HL-60 (cell line): ENCODE results near the gene ABCG1.

Experiments
- DNase-seq, 2 experiments: peaks; one replicate each; pipeline ENCODE4 v3.0.0-alpha.2; 2010 to 2020; ENCODE audit warnings: low read depth in 1 of 2, low spot score in 1 of 2
- H3K27ac ChIP-seq: fragments of 250-450 bp; sonication (Bioruptor Pico); replicated peaks from 2 replicates; pipeline ENCODE4 v1.5.1; 2020; ENCODE audit warnings: mild to moderate bottlenecking, moderate library complexity
- H3K27me3 ChIP-seq: fragments of 250-450 bp; sonication (Bioruptor Pico); 2 replicates; pipeline ENCODE4 v1.5.1; 2021; ENCODE audit warnings: mild to moderate bottlenecking, moderate library complexity; ENCODE audit not compliant: insufficient read depth, poor library complexity, severe bottlenecking
- H3K4me3 ChIP-seq: replicated peaks from 2 replicates; pipeline ENCODE4 v1.5.1; 2011; ENCODE audit warnings: mild to moderate bottlenecking, control low read depth, low read length; ENCODE audit not compliant: insufficient read depth
- GABPA ChIP-seq: IDR thresholded peaks from 2 replicates; pipeline ENCODE4 v1.6.1; 2012; ENCODE audit warnings: low read depth
- POLR2AphosphoS5 ChIP-seq: IDR thresholded peaks from 2 replicates; pipeline ENCODE4 v1.6.1; 2012; ENCODE audit warnings: low read depth
- REST ChIP-seq: IDR thresholded peaks from 2 replicates; pipeline ENCODE4 v1.6.1; 2012; ENCODE audit warnings: low read depth; ENCODE audit not compliant: insufficient replicate concordance
- SPI1 ChIP-seq: IDR thresholded peaks from 2 replicates; pipeline ENCODE4 v1.6.1; 2012; ENCODE audit warnings: low read depth, mild to moderate bottlenecking, borderline replicate concordance
- TF ChIP-seq, protein P1 (sequence below): IDR thresholded peaks from one replicate; pipeline ENCODE4 v1.5.1; 2011; ENCODE audit warnings: low read length, control low read depth, inconsistent platforms; ENCODE audit not compliant: insufficient read depth

ABCG1 gene

DNA sequence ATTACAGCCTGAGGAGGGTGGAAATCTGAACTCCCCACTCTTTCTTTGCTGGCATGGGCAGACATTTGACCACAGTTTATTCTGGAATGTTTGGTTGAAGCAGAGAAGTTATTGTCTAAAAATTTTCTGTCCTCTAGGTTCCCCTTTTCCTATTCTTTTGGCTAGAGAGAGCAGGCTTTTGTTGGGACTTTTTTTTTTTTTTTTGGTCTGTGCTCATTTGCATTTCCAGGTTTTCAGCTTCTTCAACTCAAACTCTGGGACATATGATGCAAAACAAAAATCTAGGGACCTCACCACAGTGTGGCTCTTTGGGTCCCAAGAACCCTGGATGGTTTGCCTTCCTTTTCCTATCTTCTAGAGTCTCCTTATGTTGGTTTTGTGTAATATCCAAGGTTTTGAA, 10.9 kb upstream of the ABCG1 start:
- DNase-seq, result no peak
- no peak overlapping the region for H3K27ac ChIP-seq
- H3K4me3 ChIP-seq, result no peak overlapping the region
- TF ChIP-seq SPI1 (no peak), POLR2AphosphoS5 (no peak), GABPA (no peak), REST (no peak)
- TF ChIP-seq, protein P1, sequence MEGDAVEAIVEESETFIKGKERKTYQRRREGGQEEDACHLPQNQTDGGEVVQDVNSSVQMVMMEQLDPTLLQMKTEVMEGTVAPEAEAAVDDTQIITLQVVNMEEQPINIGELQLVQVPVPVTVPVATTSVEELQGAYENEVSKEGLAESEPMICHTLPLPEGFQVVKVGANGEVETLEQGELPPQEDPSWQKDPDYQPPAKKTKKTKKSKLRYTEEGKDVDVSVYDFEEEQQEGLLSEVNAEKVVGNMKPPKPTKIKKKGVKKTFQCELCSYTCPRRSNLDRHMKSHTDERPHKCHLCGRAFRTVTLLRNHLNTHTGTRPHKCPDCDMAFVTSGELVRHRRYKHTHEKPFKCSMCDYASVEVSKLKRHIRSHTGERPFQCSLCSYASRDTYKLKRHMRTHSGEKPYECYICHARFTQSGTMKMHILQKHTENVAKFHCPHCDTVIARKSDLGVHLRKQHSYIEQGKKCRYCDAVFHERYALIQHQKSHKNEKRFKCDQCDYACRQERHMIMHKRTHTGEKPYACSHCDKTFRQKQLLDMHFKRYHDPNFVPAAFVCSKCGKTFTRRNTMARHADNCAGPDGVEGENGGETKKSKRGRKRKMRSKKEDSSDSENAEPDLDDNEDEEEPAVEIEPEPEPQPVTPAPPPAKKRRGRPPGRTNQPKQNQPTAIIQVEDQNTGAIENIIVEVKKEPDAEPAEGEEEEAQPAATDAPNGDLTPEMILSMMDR, result no peak
- no peaks in the 10 kb centered on the region for H3K27me3 ChIP-seq

DNA sequence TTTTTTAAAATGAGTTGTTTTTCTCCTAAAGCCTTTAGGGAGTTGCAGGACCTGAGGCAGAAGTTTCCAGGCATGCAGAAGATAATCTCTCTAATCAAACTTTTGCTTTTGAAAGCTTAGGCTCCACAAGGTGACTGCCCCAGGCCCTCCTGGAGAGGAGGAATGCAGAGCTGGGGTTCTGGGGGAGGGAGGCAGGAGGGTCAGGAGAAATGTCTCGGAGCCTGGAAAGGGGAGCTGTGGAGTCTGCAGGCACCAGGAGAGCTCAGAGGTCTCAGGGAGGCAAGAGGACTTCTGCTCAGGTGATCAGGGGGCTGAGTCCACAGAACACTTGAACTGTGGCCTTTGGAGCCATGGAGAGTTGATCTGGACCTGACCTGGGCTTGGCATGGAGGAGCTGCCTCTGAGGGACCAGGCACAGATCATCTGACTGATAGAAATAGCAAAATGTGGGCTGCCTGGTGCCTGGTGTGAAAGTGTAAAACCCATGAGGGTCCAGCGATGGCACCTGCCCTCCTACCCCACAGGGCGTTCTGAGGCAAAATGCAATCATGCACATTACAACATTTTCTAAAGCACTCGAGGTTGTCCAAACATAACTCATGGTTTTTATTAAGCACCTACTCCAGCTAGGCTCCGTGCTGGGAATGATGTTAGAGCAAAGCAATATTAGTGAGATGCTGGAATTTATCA, 10.0 kb upstream of the ABCG1 start:
- DNase-seq, result no peak
- no peak for TF ChIP-seq GABPA
- TF ChIP-seq POLR2AphosphoS5, result no peak
- TF ChIP-seq SPI1, result no peak
- TF ChIP-seq, protein P1, result no peak
- TF ChIP-seq REST, result no peak
- no peak overlapping the region for H3K4me3 ChIP-seq
- H3K27ac ChIP-seq, result no peak overlapping the region
- H3K27me3 ChIP-seq, result no peaks in the 10 kb centered on the region

GRCh38 chr21:42209801-42210479, 9.0 kb upstream of the ABCG1 start:
- TF ChIP-seq, protein P1, result no peak
- TF ChIP-seq GABPA, result no peak
- TF ChIP-seq REST, result no peak
- TF ChIP-seq POLR2AphosphoS5, result no peak
- TF ChIP-seq SPI1, result no peak
- no peak for DNase-seq
- H3K4me3 ChIP-seq, result no peak overlapping the region
- no peaks in the 10 kb centered on the region for H3K27me3 ChIP-seq
- no peak overlapping the region for H3K27ac ChIP-seq
